GM18858 (cell line): ENCODE data around the gene MYRF.

Experiments used
- ATAC-seq: cut with Tn5 transposase; IDR thresholded peaks from one replicate; pipeline ENCODE4 v1.9.1; 2021; ENCODE audit not compliant: unreplicated experiment

Gene MYRF

DNA sequence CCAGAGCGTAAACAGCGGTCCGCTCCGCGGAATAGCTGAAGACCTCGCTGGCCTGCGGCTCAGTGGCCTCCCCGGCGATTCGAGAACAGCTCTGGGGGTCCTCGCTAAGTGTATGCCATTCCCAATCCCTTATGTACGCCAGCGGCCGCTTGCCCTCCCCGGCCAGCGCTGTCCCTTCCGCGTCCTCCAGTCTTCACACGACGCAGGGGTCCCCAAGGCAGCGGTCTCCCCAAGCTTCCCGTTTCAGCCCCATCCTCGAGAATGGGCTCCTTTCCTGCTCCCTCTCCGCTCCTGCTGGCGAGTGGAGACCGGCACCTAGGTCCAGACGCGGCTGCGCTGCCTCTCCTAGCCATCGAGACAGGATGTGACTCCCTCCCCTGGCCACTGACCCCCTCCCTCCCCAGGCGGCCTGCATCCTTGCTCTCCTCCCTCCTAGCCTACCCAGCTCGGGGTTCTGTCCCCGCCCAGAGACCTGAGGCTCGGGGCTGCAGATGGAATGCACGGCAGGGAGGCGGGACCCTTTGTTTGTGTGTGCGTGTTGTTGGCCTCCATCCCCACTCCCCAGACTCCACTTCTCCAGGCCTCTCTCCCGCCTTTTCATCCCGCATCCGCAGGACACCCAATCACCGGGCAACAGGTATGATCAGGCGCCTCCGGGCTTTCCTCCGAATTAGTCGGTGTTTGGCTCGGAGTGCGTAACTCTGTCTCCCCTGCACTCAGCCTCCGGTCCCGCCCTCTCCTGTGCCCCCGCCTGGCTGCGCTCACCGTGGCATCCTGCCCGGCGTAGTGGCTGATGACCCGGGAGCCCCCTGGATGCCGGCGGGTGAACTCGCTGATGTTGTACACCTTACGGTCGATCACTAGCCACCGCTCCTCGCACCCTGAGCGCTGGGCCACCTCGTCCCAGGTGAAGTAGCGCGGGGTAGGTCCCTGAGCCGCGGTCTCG, 63.6 kb downstream of the MYRF start:
- ATAC-seq: peak; percentile 3

DNA sequence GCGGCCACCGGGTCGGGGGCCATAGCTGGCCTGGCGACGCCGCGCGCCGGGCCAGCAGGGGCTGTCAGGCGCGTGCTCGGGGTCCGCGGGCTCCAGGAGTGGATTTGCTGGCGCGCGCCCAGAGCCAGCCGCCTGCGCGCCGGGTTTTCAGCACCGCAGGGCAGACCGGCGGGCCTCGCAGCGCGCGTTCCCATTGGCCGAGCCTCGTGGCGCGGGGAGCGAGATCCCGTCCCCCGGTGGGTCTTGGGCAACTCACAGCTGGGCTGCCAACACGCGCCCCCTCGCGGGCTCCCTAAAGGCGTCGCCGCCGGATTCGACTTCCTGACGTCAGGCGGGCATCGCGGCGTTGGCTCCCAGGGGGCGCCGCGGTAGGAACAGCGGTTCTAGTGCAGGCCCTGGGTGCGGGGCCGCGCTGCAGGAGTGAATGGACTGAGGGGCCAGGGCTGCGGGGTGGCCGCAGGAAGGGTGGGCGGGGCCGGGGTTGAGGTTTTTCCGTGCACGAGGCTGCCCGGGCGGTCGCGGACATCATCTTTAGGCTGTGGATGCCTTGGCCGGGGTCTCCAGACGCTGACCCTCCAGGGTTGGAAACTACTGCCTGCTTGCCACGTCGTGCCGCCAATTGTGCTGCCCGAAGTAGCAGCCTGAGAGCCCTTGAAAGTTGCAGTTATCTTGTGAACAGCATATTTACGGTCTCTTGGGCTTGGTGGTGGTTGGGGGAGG, 64.5 kb downstream of the MYRF start, which contains the start of gene FADS1:
Gene FADS1, minus strand, starts transcription at position 268 of the 720 bp plus-strand sequence. Its CDS starts 74 bp downstream, at position 194.
- ATAC-seq: peak; percentile 37

DNA sequence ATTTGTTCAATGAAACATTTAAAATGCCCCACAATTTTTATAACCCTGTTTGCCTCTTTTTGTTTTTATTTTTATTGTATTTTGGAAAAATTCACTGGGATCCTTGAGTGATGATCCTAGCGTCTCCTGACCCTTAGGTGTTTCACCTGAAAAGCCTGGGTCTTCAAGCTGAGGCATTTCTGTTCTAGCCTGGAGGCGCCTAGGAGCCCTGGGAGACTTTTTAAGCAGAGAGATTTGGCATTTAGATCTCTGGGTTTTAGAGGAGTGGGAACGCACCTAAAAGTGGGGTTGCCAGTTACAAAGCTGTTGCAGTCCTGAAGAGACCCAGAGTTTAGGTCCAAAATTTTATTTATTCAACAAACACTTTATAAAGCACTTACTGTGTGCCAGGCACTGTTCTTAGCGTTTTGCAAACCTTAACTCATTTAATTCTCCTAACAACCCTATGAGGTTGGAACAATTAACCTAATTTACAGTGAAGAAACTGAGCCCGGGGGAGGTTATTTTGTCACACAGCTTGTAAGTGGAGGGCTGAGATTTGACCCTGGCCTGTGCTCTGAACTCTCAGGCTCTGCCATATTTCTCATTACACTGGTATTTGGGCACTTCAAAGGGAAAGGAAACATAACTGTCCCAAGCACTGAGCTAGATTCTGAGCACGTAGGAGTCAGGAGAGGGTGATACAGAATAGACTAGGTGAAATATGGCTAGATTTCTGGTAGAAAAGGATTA, 65.2 kb downstream of the MYRF start:
- ATAC-seq: no peak

DNA sequence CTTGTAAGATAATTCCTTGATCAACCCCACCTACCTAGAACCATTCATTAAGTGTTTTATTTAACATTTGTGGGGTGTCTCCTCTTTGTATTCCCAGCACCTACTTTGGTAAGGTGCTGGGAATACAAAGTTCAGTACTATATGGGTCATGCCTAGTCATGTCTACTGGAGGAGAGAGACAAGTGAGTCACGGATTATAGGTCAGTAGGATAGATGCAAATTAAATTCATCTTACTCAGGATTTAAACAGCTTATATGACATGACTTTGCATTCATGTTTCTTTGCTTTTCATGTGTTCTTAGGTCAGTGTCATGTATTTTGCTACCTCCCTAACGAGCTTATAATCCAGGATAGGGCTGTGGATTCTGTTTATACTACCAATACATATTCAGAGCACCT, 67.7 kb downstream of the MYRF start:
- no peak for ATAC-seq

DNA sequence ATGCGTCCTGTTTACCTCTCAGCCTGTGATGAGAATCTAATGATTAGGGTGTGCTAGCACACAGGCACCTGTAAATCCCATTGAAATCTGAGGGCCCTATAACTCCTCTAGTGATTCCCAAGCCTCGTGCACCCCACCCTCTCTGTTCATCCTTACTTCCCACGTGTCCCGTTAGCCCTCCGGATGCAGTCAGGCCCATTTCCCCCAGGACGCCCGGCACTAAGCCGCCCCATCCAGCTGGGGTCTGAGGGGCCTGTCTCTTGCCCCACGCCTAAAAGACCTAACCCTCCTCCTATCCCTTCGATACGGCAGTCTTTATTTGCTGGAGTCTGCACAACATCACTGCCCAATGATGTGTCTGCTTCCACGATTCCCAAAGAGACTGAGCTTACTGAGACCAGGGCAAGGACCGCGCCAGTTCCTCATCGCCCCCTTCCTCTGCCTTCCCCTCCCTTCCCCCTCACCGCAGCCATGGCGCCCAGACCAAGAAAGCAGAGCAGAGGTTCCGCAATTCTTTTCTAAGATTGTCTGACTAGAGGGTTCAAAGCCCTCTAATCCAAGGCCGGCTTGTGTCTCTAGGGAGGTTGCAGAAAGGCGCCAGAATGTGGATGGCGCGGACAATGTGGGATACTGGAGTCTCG, 74.6 kb downstream of the MYRF start:
- ATAC-seq: no peak

DNA sequence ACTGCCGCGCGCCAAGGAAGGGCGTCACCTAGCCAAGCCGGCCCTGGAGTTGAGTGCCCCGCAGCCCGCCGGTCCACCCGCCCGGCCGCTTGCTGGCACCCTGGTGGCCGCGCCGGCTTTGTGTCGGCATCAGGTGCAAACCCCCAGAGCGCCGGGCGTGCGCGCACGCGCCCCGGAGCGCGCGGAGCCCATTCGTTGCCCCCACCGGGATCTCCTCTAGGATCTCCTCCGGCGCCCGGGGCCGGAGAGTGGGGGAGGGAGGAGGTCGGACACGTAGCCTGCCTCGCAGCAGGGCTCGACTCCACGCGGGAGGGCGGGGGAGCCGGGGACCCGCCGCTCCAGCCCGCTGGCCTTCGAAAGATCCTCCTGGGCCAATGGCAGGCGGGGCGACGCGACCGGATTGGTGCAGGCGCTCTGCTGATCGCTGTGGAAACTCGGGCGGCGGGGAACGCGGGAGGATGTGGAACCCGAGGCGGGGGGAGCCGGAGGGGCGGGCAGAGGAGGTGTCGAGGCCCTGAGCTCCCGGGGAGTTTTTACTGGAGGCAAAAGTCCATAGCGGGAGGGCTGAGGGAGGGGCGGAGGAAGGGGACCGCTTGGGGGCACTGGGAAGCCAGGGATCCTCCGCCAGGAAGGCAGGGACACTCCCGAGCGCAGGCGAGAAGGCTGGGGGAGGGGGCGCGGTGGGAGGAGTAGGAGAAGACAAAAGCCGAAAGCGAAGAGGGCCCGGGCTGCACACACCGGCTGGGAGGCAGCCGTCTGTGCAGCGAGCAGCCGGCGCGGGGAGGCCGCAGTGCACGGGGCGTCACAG, 75.3 kb downstream of the MYRF start, which contains the start of gene FADS2:
Gene FADS2, plus strand, starts transcription at position 730 of the 808 bp plus-strand sequence. CDS start 91 bp downstream, outside the sequence.
- ATAC-seq: peak; percentile 61

DNA sequence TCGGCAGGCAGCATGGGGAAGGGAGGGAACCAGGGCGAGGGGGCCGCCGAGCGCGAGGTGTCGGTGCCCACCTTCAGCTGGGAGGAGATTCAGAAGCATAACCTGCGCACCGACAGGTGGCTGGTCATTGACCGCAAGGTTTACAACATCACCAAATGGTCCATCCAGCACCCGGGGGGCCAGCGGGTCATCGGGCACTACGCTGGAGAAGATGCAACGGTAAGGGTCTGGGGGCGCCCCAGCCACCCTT, 75.9 kb downstream of the MYRF start:
- no peak for ATAC-seq

DNA sequence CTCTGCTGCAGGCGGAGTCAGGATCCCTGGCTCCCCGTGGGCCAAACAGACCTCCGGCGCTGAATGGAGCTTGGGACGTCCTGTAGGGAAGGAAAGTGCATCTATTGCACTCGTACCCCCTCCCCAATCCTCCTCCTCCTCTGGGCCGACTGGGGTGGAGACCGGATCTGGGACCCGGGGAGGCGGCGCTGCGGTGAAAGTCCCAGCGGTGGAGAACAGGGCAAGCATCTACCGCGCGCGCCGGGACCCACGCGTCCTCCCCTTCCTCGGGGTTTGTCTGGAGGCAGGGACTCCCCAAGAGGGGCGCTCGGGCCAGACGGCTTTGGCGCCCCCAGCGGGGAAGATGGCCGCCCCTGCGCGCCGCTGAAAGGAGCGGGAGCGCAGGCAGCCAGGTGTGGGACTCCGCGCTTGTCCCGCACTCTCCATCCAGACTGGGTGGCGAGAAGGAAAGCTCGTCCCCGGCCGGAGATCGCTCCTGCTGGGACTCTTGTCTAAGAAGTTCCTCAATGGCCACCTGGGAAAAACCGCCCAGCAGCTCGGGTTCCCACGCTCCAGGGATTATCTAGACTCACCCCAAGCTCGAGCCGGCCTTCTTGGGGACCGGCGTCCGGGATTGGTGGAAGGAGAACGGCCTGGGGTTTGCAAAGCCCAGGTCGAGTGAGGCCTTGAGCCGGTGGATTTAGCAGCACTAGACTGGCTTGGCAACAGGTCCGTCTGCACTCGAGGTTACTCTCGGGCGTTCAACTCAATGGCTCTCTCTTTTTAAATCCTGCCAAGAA, 76.4 kb downstream of the MYRF start:
- no peak for ATAC-seq

DNA sequence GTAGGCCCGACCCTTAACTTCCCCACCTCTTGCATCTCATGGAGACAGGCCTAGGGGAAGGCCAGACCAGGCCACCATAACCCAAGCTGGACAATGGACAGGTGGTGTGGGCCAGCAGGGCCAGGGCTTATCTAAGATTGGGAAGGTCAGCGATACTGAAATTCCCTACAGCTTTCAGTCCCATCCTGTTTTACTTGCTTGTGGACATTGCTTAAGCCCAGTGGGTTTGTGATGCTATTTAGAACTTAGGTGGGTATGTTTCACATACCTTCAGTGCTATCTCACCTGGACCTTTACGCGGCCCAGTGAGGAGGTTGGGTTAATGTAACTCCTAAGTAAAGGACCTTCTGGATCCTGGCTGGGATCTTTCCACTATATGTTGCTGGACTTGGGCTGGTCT, 77.4 kb downstream of the MYRF start:
- no peak for ATAC-seq

DNA sequence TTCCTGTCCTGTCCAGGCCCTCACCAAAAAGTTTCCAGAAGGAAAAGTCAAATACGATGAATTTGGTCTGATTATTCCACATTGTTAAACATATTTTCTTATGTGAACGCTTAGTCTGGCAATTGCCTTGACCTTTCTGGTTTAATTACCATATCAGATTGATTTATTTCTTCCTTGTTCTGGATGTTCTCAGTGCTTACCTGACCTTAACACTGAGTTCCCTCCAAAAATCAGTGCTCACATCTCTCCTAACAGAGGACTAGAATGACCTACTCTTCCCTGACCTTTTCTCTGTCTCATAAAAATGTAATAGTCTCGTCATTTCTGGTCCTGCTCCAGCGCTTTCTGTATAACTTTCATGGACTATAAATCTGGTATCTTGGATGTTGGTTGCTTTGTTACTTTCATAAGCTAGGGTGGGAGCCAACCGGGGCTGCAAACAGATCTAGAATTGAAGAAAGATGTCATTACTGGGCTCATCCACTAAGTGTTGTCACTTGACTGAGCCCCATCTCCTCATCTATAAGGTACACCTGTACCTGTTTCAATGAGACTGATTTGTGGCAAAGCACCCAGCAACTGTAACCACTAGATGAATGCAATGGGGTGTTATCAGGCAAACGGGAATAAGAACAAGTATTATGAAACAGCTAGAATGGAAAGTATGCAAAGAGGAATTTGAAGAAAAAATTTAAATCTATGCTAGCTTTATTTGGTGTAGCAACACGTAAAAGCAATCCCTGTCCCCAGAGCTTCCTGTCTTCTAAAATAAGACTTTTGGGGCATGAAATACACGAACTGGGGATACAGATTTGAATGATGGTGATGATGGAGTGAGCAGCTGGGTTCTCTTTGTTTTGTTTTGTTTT, 78.0 kb downstream of the MYRF start:
- no peak for ATAC-seq

DNA sequence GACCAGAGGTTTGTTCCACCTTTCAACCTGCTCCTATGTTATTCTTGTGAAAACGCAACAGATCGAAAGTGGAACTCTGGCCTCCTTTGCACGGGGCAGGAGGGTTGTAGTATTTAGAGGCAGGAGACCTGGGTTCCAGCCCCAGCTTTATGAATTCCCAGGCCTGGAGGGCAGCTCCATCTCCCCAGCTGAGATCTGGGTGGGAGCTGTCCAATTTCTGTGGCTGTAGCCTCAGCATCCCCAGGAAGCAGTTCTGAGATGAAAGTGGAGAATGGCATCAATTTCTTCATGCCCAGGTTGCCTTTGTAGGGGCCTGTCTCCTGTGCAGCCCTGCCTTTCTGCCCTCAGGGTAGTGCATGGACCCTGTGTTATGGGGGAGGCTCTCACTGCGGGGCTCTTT, 79.8 kb downstream of the MYRF start:
- ATAC-seq: no peak

DNA sequence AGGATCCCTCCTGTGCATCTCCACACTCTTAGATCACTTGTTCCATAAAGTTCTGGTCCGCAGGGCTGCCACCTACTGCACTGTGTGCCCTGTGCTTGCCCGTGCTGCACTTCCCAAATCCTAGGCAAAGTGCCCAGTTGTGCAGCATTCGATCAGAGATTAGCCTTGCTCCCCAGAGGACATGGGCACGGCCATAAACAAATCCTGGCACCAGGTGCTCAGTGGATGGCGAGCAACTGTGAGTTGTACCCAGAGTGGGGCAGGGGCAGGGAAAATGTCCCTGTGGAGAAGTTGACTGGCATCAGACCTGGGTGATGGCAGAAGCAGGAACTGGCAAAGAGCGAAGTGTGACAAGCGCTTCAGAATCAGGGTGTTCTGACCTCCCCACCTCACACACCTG, 80.3 kb downstream of the MYRF start:
- ATAC-seq: no peak

DNA sequence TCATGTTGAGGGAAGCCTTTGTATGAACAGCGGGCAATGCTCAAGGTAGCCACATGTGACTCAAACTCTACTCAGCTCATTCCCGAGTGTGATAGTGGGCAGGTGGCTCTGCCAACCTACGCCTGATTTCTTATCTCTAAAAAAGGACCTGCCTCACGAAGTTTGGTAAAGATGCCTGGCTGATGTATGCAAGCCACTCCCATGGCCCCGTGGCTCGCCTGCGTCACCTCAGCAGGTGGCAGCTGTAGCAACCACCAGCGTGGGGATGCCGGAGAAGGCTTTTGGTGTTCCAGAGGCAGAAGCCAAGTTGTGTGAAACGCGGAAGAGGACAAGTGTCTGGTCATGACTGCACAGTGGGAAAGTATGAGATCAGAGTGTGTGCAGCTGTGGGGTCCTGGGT, 81.0 kb downstream of the MYRF start:
- ATAC-seq: no peak

DNA sequence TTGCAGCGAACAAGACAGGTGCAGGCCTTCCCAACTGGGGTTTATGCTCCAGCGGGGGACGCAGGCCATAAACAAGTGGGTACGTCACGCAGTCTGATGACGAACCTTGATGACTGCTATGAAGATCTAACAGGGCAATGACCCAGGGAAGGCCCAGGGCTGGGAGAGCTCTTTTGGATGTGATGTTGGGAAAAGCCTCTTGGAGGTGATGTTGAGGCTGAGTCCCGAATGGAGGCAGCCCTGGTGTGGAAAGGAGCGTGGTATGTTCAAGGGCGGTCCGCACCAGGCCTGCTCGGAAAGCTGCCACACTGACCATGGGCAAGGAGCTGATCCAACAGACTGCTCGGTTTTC, 81.5 kb downstream of the MYRF start:
- no peak for ATAC-seq

DNA sequence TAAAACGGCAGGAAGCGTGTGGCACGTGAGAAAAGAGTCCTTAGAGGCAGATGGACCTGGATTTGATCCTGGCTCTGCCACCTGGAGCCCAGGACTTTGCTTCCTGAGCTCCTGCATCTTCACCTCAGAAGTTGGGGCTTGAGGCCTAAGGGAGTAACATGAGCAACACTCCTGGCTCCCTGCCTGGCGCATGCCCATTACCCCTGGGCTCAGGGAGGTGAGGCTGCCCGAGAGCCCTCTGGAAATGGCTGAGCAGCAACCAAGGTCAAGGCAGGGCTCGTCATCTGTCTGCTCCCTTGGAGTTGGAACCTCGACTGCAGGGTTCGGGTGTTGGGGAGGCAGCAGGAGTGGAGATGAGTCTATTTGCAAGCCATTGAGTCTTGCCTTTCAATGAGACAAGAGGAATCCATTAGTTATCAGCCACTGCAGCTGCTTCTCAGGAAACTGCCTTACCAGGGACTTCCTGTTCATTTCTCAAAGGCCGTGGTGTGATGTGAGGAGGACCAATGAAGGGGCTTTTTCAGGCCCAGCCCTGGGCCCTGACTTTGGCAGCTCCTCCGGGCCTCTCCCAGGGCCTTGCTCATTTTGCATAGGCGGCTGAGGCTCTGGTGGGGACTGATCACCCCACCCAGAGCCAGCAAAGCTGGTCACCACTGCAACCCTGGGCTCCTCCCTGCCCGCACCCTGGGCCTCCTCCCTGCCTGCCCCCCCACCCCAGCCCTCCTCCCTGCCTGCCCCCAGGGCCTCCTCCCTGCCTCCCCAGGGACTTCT, 82.0 kb downstream of the MYRF start:
- peak; percentile 84 for ATAC-seq

DNA sequence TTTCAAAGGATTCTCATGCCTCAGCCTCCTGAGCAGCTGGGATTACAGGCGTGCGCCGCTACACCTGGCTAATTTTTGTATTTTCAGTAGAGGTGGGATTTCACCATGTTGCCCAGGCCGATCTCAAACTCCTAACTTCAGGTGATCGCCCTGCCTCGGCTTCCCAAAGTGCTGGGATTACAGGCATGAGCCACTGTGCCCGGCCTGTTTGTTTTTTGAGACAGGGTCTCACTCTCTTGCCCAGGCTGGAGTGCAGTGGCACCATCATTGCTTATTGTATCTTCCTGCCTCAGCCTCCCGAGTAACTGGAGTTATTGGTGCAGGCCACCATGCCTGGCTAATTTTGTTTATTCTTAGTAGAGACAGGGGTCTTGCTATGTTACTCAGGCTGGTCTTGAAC, 83.8 kb downstream of the MYRF start:
- ATAC-seq: no peak

DNA sequence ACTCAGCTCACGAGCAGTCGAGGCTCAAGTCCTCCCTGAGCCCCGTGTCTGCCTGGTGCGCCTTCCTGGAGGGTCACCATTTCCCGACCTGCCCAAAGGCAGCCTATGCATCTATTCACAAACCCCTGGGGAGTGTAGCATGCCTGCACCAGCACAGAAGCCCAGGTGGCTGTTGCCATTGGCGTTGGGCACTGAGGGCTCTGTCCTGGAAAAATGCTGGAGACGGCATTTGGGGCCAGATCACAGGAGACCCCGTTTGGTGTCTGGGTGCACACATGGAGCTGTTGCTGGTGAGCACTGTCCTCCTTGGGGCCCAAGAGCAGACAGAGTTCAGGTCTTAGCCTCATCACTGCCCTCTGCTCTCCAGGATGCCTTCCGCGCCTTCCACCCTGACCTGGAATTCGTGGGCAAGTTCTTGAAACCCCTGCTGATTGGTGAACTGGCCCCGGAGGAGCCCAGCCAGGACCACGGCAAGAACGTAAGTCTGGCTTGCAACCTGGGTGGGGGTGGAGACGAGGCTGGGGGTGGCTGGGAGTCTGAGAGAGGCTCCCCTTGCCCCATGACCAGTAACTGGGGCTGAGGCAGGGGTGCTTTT, 85.1 kb downstream of the MYRF start:
- ATAC-seq: no peak
